Hepatic stellate cell (primary cell): ENCODE measurements around the gene KCNN1.
"Not testable (repeated sequence)": the region's sequence is repeated elsewhere in the genome, so short reads cannot be mapped to it uniquely, and the experiment has no call there.

Experiments used
- DNase-seq: peaks from one replicate; pipeline ENCODE4 v3.0.0; 2011; ENCODE audit warnings: low spot score

The KCNN1 gene

DNA sequence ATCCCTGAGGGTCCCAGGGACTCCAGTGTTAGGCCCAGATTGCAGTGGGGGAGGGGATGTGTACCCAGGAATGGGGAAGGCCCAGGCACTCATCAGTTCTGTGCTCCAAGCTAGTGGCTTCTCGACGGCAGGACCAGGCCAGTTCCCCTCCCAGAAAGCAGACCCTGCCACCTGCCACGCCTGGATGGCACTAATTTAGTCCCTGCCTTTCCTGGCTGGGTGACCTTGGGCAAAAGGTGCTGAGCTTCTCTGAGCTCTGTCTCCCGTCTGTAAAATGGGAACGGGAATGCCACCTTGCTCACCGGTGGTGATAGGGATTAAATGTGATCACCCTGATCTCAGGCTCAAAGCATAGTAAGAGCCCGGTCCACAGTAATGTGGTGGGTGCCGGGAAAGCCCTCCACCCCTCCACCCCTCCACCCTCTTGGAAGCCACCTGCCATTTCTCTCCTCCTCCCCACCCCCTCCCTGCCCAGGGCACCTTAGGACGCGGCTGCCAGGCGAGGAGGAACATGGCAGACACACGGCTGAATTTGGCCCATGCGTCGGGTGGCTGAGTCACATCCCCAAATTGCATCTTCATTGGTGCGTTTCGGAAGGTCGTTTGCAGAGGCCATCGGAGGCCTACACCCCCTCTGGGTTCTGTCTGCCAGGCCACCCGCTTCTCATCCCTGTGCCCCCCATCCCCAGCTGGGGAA, 2.3 kb downstream of the KCNN1 start:
- no peak for DNase-seq

- DNase-seq, result no peak
These were observed 5.3 kb downstream of the KCNN1 start for GRCh38 chr19:17972230-17972629.

DNA sequence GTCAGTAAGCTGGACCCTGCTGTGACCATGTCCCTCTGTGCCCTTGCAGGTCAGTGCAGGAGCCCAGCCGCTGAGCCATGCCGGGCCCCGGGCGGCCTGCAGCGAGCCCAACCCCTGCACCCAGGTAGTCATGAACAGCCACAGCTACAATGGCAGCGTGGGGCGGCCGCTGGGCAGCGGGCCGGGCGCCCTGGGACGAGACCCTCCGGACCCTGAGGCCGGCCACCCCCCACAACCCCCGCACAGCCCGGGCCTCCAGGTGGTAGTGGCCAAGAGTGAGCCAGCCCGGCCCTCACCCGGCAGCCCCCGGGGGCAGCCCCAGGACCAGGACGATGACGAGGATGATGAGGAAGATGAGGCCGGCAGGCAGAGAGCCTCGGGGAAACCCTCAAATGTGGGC, 6.9 kb downstream of the KCNN1 start:
- no peak for DNase-seq

DNA sequence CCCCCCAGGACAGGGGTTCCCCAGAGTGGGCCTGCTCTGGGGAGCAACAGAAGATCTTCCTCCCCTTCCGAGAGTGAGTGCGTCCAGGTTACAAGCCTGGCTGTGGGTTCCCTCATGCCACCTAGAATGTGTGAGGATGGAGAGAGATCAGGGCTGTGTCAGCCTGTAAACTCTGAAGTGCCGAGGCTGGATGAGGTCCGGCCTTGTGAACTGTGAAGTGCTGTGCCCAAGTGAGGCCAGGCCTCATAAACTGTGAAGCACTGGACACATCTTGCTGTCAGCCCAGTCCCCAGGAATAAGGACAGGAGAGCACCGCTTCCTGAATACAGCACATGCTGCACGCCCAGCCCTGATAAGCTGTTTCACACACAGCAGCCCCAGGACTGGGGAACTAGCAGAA, 7.6 kb downstream of the KCNN1 start:
- no peak for DNase-seq

DNA sequence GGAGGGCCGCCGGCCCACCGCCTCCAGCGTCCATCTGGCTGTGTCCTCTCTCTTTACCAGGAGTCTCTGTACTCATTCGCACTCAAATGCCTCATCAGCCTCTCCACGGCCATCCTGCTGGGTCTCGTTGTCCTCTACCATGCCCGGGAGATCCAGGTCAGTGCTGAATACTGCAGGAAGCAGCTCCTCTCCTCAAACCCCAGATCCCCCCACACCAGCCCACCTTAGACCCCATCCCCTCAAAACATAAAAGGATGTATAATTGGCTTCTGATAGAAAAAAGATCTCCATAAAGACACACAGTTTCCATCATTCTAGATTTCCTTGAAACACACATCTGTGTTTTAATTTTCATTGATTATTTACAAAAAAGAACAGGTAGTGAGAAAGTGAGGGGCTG, 8.1 kb downstream of the KCNN1 start:
- no peak for DNase-seq

DNA sequence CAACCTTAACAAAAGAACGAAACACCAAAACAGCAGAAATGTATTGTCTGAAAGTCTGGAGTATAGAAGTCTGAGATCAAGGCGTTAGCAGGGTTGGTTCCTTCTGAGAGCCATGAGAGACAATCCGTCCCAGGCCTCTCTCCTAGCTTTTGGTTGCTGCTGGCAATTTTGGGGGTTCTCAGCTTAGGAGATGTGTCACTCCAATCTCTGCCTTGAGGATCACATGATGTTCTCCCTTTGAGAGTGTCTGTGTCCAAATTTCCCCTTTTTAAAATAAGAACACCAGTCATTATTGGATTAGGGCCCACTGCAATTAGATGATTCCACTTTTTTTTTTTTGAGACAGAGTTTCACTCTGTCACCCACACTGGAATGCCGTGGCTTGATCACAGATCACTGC, 10.1 kb downstream of the KCNN1 start:
- no peak for DNase-seq

- DNase-seq, result no peak
These were observed 10.6 kb downstream of the KCNN1 start for GRCh38 chr19:17977488-17977887.

GRCh38 chr19:17981611-17982010, 14.7 kb downstream of the KCNN1 start:
- no peak for DNase-seq

GRCh38 chr19:17982430-17982829, 15.5 kb downstream of the KCNN1 start:
- no peak for DNase-seq

DNA sequence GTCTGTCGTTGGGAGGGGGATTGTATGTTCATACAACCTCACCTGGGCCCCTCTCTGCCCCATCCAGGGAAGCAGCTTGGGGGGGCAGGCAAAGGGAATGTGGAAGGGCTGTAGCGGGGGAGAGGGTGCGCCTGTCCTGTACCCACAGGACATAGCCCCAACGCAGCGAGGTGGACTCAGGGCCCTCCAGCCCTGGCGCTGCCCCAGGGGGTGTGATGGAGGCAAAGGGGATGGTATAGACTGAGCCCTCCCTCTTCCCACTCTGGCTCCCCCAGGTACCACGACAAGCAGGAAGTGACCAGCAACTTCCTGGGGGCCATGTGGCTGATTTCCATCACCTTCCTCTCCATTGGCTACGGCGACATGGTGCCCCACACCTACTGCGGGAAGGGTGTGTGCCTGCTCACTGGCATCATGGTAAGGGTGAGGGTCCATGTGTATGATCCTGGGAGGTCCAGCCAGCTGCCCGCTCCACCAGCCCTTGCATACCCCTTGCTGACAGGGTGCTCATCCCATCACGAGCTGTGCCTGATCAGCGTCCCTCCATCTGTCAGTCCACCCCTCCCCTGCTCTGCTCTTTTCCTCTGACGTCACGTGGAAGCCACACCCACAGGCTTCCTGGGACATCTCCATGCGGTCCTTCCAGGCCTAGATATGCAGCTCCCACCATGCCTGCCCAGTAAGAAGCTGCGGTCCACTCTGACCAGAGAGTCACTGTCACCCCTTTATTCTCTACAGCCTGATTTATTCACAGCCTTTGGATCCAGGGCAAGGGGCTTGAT, 18.3 kb downstream of the KCNN1 start:
- DNase-seq, result no peak

DNA sequence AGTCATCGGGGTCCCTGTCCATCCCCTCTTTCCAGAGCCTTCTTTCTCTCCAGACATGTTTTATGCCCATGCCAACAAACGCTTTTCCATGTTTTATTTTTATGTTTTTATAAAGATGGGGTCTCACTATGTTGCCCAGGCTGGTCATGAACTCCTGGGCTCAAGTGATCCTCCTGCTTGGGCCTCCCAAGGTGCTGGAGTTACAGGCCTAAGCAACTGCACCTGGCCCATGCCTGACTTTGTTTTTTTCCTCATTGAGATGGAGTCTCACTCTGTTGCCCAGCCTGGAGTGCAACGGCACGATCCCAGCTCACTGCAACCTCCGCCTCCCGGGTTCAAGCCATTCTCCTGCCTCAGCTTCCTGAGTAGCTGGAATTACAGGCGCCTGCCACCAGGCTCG, 19.7 kb downstream of the KCNN1 start:
- not testable (repeated sequence) for DNase-seq

- DNase-seq, result no peak
These were observed 21.3 kb downstream of the KCNN1 start for GRCh38 chr19:17988161-17988560.

GRCh38 chr19:17989425-17990094, 22.7 kb downstream of the KCNN1 start:
- DNase-seq, result no peak

- no peak for DNase-seq
These were observed 26.3 kb downstream of the KCNN1 start for GRCh38 chr19:17993076-17993813.

GRCh38 chr19:17996826-17997316, 30.0 kb downstream of the KCNN1 start:
- peak; percentile 90 for DNase-seq

DNA sequence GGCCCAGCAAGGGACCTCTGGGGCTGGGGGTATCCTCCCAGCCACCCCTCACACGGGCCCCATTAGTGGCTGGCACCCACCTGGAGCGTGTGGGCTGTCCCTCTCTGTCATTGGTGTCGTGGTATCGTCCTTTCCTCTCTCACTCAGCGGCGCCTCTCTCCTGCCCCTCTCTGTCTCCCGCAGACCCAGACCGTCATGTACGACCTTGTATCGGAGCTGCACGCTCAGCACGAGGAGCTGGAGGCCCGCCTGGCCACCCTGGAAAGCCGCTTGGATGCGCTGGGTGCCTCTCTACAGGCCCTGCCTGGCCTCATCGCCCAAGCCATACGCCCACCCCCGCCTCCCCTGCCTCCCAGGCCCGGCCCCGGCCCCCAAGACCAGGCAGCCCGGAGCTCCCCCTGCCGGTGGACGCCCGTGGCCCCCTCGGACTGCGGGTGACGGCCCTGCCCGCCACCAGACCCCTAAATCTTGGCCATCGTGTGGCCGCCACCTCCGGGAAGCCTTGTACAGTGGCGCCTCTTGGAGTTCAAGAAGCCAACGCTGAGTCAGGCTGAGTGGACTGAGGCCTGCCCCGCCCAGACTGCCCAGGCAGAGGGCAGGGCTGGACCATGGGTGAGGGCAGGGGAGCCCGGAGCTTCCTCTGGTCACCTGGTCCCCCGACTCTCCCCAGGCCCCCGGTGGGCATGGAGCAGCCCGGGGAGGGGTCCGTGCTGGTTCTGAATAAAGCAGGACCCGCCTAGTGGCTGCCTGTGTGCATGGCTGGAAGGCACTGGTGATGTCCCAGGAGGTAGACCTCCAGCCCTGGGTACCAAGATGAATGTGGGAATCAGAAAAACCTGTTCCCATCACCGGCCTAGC, 31.3 kb downstream of the KCNN1 start:
- DNase-seq, result no peak

GRCh38 chr19:17998827-17999150, 31.9 kb downstream of the KCNN1 start:
- DNase-seq, result no peak

GRCh38 chr19:17999684-18000479, 33.0 kb downstream of the KCNN1 start:
- DNase-seq, result no peak

DNA sequence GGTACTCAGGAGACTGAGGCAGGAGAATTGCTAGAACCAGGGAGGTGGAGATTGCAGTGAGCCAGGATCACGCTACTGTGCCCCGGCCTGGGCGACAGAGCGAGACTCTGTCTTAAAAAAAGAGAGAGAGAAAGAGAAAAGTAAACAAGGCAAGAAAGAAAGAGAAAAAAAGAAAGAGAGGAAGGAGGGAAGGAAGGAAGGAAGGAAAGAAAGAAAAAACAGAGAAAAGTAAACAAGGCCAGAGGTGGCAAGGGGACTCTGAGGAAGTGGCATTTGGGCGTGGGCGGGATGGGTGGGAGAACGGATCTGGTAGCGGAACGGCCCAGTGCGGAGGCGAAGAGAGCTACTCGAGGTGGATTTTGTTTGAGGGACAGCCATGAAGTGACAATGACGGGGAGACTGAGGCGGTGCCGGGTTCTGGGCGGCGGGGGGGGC, 33.6 kb downstream of the KCNN1 start:
- no peak for DNase-seq
